ENCODE results near the gene ECT2L. TPM values are rescaled to one million over a fixed set of nuclear protein-coding genes. Genes with fewer than 3 reads are reported as not detected.
"Not testable (repeated sequence)": the region's sequence is repeated elsewhere in the genome, so short reads cannot be mapped to it uniquely, and the experiment has no call there.

The ECT2L gene
- total and polyA plus RNA-seq, 9 donors: 0.09 to 0.31 (median 0.19) TPM

GRCh38 chr6:138923561-138923960, 127.7 kb downstream of the ECT2L start:
- no peak overlapping the region for H3K4me3 ChIP-seq (ENCODE audit: low read length)

GRCh38 chr6:138925806-138926205, 129.9 kb downstream of the ECT2L start:
- H3K27ac ChIP-seq (ENCODE audit: low read length): no peak overlapping the region
- no peak overlapping the region for H3K4me3 ChIP-seq (ENCODE audit: low read length)
- DNase-seq: no peak
- H3K4me1 ChIP-seq (ENCODE audit: control insufficient read depth, insufficient read depth, low read length): no peaks in the 10 kb centered on the region
- H3K36me3 ChIP-seq (ENCODE audit: control insufficient read depth, insufficient read depth, low read length): no peaks in the 10 kb centered on the region
- no peaks in the 10 kb centered on the region for H3K9me3 ChIP-seq (replicated peaks; ENCODE audit: control insufficient read depth, low read depth, low read length)
- WGBS (ENCODE audit: insufficient coverage): no CpG with 5 or more reads among the region's 2 CpGs
- H3K27me3 ChIP-seq (ENCODE audit: control insufficient read depth, insufficient read depth, low read length): no peaks in the 10 kb centered on the region

More at GRCh38 chr6:138923561-138923960, 127.7 kb downstream of the ECT2L start:
- peaks cover 7% of the 10 kb centered on the region for H3K36me3 ChIP-seq (ENCODE audit: control insufficient read depth, insufficient read depth, low read length)
- DNase-seq: no peak
- H3K9me3 ChIP-seq (replicated peaks; ENCODE audit: control insufficient read depth, low read depth, low read length): no peaks in the 10 kb centered on the region
- H3K27me3 ChIP-seq (ENCODE audit: control insufficient read depth, insufficient read depth, low read length): no peaks in the 10 kb centered on the region
- H3K4me1 ChIP-seq (ENCODE audit: control insufficient read depth, insufficient read depth, low read length): no peaks in the 10 kb centered on the region
- H3K27ac ChIP-seq (ENCODE audit: low read length): no peak overlapping the region

DNA sequence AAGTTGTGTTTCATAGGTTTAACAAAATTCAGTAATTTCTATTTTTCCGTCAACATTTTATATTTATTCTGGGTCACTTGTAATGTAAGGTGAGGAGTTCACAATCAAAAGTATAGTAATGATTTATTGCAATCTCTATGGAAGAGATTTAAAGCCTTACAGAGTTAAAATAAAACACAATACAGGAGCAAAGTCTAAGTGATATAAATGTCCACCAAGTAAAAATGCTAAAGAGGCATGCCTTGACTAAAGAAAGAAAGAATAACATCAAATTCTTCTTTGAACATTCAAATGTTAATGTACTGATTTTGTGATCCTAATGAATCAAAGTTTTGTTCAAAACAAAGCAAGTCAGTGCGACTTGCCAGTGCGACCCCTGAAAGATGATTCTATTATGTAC, 130.7 kb downstream of the ECT2L start:
- Histone ChIP-seq H3K36me3 (ENCODE audit: control insufficient read depth, insufficient read depth, low read length) (no peaks in the 10 kb centered on the region), H3K27me3 (ENCODE audit: control insufficient read depth, insufficient read depth, low read length) (no peaks in the 10 kb centered on the region), H3K9me3 (replicated peaks; ENCODE audit: control insufficient read depth, low read depth, low read length) (no peaks in the 10 kb centered on the region), H3K4me1 (ENCODE audit: control insufficient read depth, insufficient read depth, low read length) (no peaks in the 10 kb centered on the region), H3K4me3 (ENCODE audit: low read length) (no peak overlapping the region), H3K27ac (ENCODE audit: low read length) (no peak overlapping the region)
- no peak for DNase-seq
- WGBS (ENCODE audit: insufficient coverage): no CpG with 5 or more reads among the region's 3 CpGs

GRCh38 chr6:138931660-138932059, 135.8 kb downstream of the ECT2L start:
- H3K36me3 ChIP-seq (ENCODE audit: control insufficient read depth, insufficient read depth, low read length): peaks cover 2% of the 10 kb centered on the region
- DNase-seq: no peak
- H3K4me3 ChIP-seq (ENCODE audit: low read length): no peak overlapping the region
- H3K4me1 ChIP-seq (ENCODE audit: control insufficient read depth, insufficient read depth, low read length): no peaks in the 10 kb centered on the region
- no CpG with 5 or more reads among the region's 1 CpG for WGBS (ENCODE audit: insufficient coverage)
- H3K27me3 ChIP-seq (ENCODE audit: control insufficient read depth, insufficient read depth, low read length): no peaks in the 10 kb centered on the region
- H3K9me3 ChIP-seq (replicated peaks; ENCODE audit: control insufficient read depth, low read depth, low read length): no peaks in the 10 kb centered on the region
- no peak overlapping the region for H3K27ac ChIP-seq (ENCODE audit: low read length)

- H3K4me3 ChIP-seq (ENCODE audit: low read length); H3K36me3 ChIP-seq (ENCODE audit: control insufficient read depth, insufficient read depth, low read length); H3K9me3 ChIP-seq (replicated peaks; ENCODE audit: control insufficient read depth, low read depth, low read length); H3K27ac ChIP-seq (ENCODE audit: low read length); H3K4me1 ChIP-seq (ENCODE audit: control insufficient read depth, insufficient read depth, low read length); H3K27me3 ChIP-seq (ENCODE audit: control insufficient read depth, insufficient read depth, low read length); DNase-seq: not testable (repeated sequence)
- WGBS (ENCODE audit: insufficient coverage): no CpG with 5 or more reads among the region's 1 CpG
Observed at GRCh38 chr6:138936873-138937272, 141.0 kb downstream of the ECT2L start.

GRCh38 chr6:138943089-138943625, 147.3 kb downstream of the ECT2L start:
- peaks cover 15% of the 10 kb centered on the region for H3K36me3 ChIP-seq (ENCODE audit: control insufficient read depth, insufficient read depth, low read length)
- WGBS (ENCODE audit: insufficient coverage): no CpG with 5 or more reads among the region's 2 CpGs
- H3K27ac ChIP-seq (ENCODE audit: low read length): no peak overlapping the region

DNA sequence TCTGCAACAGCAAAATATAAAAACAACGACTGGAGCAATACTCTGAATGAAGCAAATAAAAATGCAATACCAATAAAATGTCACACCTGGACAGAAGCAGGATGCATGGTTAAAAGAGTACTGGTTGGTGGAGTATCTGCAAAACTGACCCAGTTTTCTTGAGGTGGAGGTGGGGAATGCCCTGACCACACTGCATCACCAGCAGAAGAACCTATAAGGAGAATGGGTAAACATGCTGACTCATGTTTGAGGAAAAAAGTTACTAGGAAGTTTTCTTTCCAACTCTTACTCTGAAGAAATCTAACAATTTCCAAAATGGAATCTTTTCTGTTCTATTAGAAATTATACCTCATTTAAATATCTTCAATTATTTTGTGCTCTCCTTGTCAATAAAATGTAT, 148.5 kb downstream of the ECT2L start:
- Histone ChIP-seq H3K4me3 (ENCODE audit: low read length) (no peak overlapping the region), H3K27me3 (ENCODE audit: control insufficient read depth, insufficient read depth, low read length) (no peaks in the 10 kb centered on the region), H3K9me3 (replicated peaks; ENCODE audit: control insufficient read depth, low read depth, low read length) (no peaks in the 10 kb centered on the region), H3K27ac (ENCODE audit: low read length) (no peak overlapping the region), H3K36me3 (ENCODE audit: control insufficient read depth, insufficient read depth, low read length) (peaks cover 15% of the 10 kb centered on the region), H3K4me1 (ENCODE audit: control insufficient read depth, insufficient read depth, low read length) (no peaks in the 10 kb centered on the region)
- no peak for DNase-seq
- no CpG with 5 or more reads among the region's 1 CpG for WGBS (ENCODE audit: insufficient coverage)

More at GRCh38 chr6:138943089-138943625, 147.3 kb downstream of the ECT2L start:
- no peak for DNase-seq
- Histone ChIP-seq H3K4me3 (ENCODE audit: low read length) (no peak overlapping the region), H3K27me3 (ENCODE audit: control insufficient read depth, insufficient read depth, low read length) (no peaks in the 10 kb centered on the region), H3K9me3 (replicated peaks; ENCODE audit: control insufficient read depth, low read depth, low read length) (no peaks in the 10 kb centered on the region), H3K4me1 (ENCODE audit: control insufficient read depth, insufficient read depth, low read length) (no peaks in the 10 kb centered on the region)

- H3K27me3 ChIP-seq (ENCODE audit: control insufficient read depth, insufficient read depth, low read length): no peaks in the 10 kb centered on the region
- peaks cover 15% of the 10 kb centered on the region for H3K36me3 ChIP-seq (ENCODE audit: control insufficient read depth, insufficient read depth, low read length)
- no peaks in the 10 kb centered on the region for H3K4me1 ChIP-seq (ENCODE audit: control insufficient read depth, insufficient read depth, low read length)
- DNase-seq: no peak
- H3K27ac ChIP-seq (ENCODE audit: low read length): no peak overlapping the region
- H3K4me3 ChIP-seq (ENCODE audit: low read length): no peak overlapping the region
- no CpG with 5 or more reads among the region's 5 CpGs for WGBS (ENCODE audit: insufficient coverage)
- no peaks in the 10 kb centered on the region for H3K9me3 ChIP-seq (replicated peaks; ENCODE audit: control insufficient read depth, low read depth, low read length)
Observed at GRCh38 chr6:138945354-138945753, 149.5 kb downstream of the ECT2L start.

GRCh38 chr6:138948004-138948403, 152.1 kb downstream of the ECT2L start:
- Histone ChIP-seq H3K27ac (ENCODE audit: low read length) (no peak overlapping the region), H3K4me3 (ENCODE audit: low read length) (no peak overlapping the region), H3K4me1 (ENCODE audit: control insufficient read depth, insufficient read depth, low read length) (no peaks in the 10 kb centered on the region), H3K36me3 (ENCODE audit: control insufficient read depth, insufficient read depth, low read length) (peaks cover 8% of the 10 kb centered on the region), H3K9me3 (replicated peaks; ENCODE audit: control insufficient read depth, low read depth, low read length) (no peaks in the 10 kb centered on the region), H3K27me3 (ENCODE audit: control insufficient read depth, insufficient read depth, low read length) (no peaks in the 10 kb centered on the region)
- WGBS (ENCODE audit: insufficient coverage): no CpG with 5 or more reads among the region's 2 CpGs
- no peak for DNase-seq

DNA sequence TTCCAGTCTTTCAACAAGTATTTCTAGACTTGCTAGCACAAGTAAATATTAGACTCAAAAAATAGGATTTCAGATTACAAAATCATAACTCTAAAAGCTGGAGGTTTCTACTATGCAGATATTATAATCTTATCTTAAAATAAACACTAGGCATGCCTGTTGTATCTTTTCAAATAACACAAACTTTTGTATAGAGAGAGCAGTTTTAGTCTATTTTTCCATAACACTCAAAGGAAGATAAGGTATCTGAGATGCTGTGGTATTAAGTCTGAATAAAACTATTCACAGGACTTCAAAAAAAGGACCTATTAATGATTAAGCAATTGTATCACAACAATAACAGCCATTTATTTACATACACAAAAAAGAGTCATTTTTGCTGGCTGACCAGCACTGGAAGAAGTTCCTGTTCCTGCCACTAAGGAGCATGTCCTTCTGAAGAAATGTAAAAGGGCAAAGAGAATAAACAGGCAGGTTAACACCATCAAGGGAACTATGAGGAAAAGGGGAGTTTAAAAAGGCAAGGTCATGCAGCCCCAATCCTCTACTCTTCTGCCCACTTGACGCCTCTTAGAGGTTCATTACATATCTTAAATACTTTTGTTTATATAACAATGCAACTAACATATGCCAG, 152.8 kb downstream of the ECT2L start:
- WGBS (ENCODE audit: insufficient coverage): no CpG with 5 or more reads among the region's 1 CpG
- Histone ChIP-seq H3K27ac (ENCODE audit: low read length) (no peak overlapping the region), H3K9me3 (replicated peaks; ENCODE audit: control insufficient read depth, low read depth, low read length) (no peaks in the 10 kb centered on the region), H3K4me1 (ENCODE audit: control insufficient read depth, insufficient read depth, low read length) (no peaks in the 10 kb centered on the region), H3K36me3 (ENCODE audit: control insufficient read depth, insufficient read depth, low read length) (peaks cover 8% of the 10 kb centered on the region), H3K4me3 (ENCODE audit: low read length) (no peak overlapping the region), H3K27me3 (ENCODE audit: control insufficient read depth, insufficient read depth, low read length) (no peaks in the 10 kb centered on the region)
- no peak for DNase-seq

DNA sequence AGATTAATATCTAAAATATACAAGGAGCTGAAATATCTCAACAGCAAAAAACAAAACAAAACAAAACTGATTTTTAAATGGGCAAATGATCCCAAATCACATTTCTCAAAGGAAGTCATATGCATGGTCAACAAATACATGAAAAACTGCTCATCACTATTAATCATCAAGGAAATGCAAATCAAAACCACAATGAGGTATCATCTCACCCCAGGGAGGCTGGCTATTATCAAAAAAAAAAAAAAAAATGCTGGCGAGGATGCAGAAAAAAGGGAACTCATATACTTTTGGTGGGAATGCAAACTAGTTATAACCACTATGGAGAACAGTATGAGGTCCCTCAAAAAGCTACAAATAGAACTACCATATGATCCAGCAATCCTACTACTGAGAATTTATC, 157.6 kb downstream of the ECT2L start:
- Histone ChIP-seq H3K27ac (ENCODE audit: low read length) (no peak overlapping the region), H3K4me1 (ENCODE audit: control insufficient read depth, insufficient read depth, low read length) (no peaks in the 10 kb centered on the region), H3K4me3 (ENCODE audit: low read length) (no peak overlapping the region), H3K9me3 (replicated peaks; ENCODE audit: control insufficient read depth, low read depth, low read length) (no peaks in the 10 kb centered on the region), H3K27me3 (ENCODE audit: control insufficient read depth, insufficient read depth, low read length) (no peaks in the 10 kb centered on the region), H3K36me3 (ENCODE audit: control insufficient read depth, insufficient read depth, low read length) (no peaks in the 10 kb centered on the region)
- WGBS (ENCODE audit: insufficient coverage): no CpG with 5 or more reads among the region's 1 CpG
- DNase-seq: no peak
